Smooth muscle cell (in vitro differentiated cells): Measurements from ENCODE around the gene CFAP74. TPM values are rescaled to one million over a fixed set of nuclear protein-coding genes. Genes with fewer than 3 reads are reported as not detected.
A peak's percentile ranks its signal among the peaks of the same experiment; 100 is the strongest.

ENCODE experiments used
- DNase-seq: peaks from one replicate; lab custom pipeline; 2025; ENCODE audit not compliant: unreplicated experiment; lab: John Stamatoyannopoulos, UW
- H2AFZ ChIP-seq: fragments of 200-600 bp; sonication (generic); 2 replicates; pipeline ENCODE4 v1.6.0; 2016; ENCODE audit warnings: antibody characterized with exemption, low read depth, mild to moderate bottlenecking
- H3F3A ChIP-seq: fragments of 200-600 bp; sonication (generic); 2 replicates; pipeline ENCODE4 v1.6.0; 2017; ENCODE audit warnings: antibody characterized with exemption, low read depth
- H3K27ac ChIP-seq: fragments of 200-600 bp; sonication (generic); 2 replicates; pipeline ENCODE4 v1.5.1; 2016; ENCODE audit warnings: low read depth, mild to moderate bottlenecking
- H3K27me3 ChIP-seq: fragments of 200-600 bp; sonication (generic); 2 replicates; pipeline ENCODE4 v1.6.1; 2016; ENCODE audit warnings: low read depth, mild to moderate bottlenecking
- H3K36me3 ChIP-seq: fragments of 200-600 bp; sonication (generic); 2 replicates; pipeline ENCODE4 v1.5.1; 2016; ENCODE audit warnings: low read depth
- H3K4me1 ChIP-seq: fragments of 200-600 bp; sonication (generic); 2 replicates; pipeline ENCODE4 v1.5.1; 2016; ENCODE audit warnings: low read depth
- H3K4me2 ChIP-seq: fragments of 200-600 bp; sonication (generic); 2 replicates; pipeline ENCODE4 v1.6.0; 2016; ENCODE audit warnings: mild to moderate bottlenecking
- H3K4me3 ChIP-seq: fragments of 200-600 bp; sonication (generic); 2 replicates; pipeline ENCODE4 v1.5.1; 2016; ENCODE audit warnings: mild to moderate bottlenecking
- H3K79me2 ChIP-seq: fragments of 200-600 bp; sonication (generic); 2 replicates; pipeline ENCODE4 v1.6.0; 2016; ENCODE audit warnings: low read depth, mild to moderate bottlenecking
- H3K9ac ChIP-seq: fragments of 200-600 bp; sonication (generic); 2 replicates; pipeline ENCODE4 v1.6.0; 2016; ENCODE audit warnings: low read depth
- H3K9me3 ChIP-seq: fragments of 200-600 bp; sonication (generic); replicated peaks from 2 replicates; pipeline ENCODE4 v1.5.1; 2016; ENCODE audit warnings: low read depth
- H4K20me1 ChIP-seq: fragments of 200-600 bp; sonication (generic); 2 replicates; pipeline ENCODE4 v1.6.0; 2016; ENCODE audit warnings: low read depth
- CTCF ChIP-seq: fragments of 200-600 bp; sonication (generic); IDR thresholded peaks from 2 replicates; pipeline ENCODE4 v1.5.1; 2017; ENCODE audit warnings: borderline replicate concordance, mild to moderate bottlenecking, antibody characterized with exemption; ENCODE audit not compliant: insufficient read depth, poor library complexity, severe bottlenecking
- WGBS: methylation state at CpG from one replicate; pipeline ENCODE4 v1.1.7; 2016; ENCODE audit warnings: low lambda C conversion rate; 5-methylcytosine and 5-hydroxymethylcytosine counted together
- polyA plus RNA-seq: library from polyadenylated mRNA; unstranded; fragments of >200 nt; fragmentation: Nextera tagmentation; extraction: Ambion mirVana; gene quantifications from 2 replicates; pipeline ENCODE4 v1.2.1, GENCODE V29; 2016
- total RNA-seq: library from RNA; depleted of rRNA; stranded (reverse); fragments of >200 nt; gene quantifications from 2 replicates; pipeline ENCODE4 v1.2.3, GENCODE V29; 2014

The CFAP74 gene
- total and polyA plus RNA-seq, 2 experiments from 2014 or later: not detected

- Histone ChIP-seq H2AFZ (no peak within 1 kb of the TSS), H3K36me3 (no peaks in the 10 kb centered on the region)
- DNase-seq: no peak
Observed at GRCh38 chr1:1918901-1919303, 84.7 kb downstream of the CFAP74 start, which contains the start of gene TMEM52. TMEM52 (minus strand) TSS chr1:1919279; CDS start chr1:1919265, 14 bp downstream.

GRCh38 chr1:1917995-1918900, 85.3 kb downstream of the CFAP74 start:
- Histone ChIP-seq H3K36me3 (no peaks in the 10 kb centered on the region), H4K20me1 (no peaks in the 10 kb centered on the region), H3F3A (no peaks in the 10 kb centered on the region), H3K9me3 (no peaks in the 10 kb centered on the region), H3K4me2 (peak overlapping the region; percentile 90), H3K27me3 (no peaks in the 10 kb centered on the region), H3K4me3 (peak overlapping the region; percentile 53), H3K9ac (no peak overlapping the region), H3K27ac (no peak overlapping the region), H3K4me1 (peaks cover 7% of the 10 kb centered on the region), H2AFZ (no peak overlapping the region), H3K79me2 (no peaks in the 10 kb centered on the region)
- 45% methylated on average over 45 of the region's 46 CpGs for WGBS
- no peak for DNase-seq
- TF ChIP-seq CTCF: no peak

More at GRCh38 chr1:1918901-1919303, 84.7 kb downstream of the CFAP74 start, which contains the start of gene TMEM52:
- Histone ChIP-seq H3F3A (no peaks in the 10 kb centered on the region), H3K9ac (no peak within 1 kb of the TSS), H3K4me3 (peak within 1 kb of the TSS; percentile 53), H3K79me2 (no peaks in the 10 kb centered on the region), H3K4me1 (peaks cover 7% of the 10 kb centered on the region), H4K20me1 (no peaks in the 10 kb centered on the region), H3K9me3 (no peaks in the 10 kb centered on the region), H3K27me3 (no peaks in the 10 kb centered on the region), H3K27ac (no peak within 1 kb of the TSS), H3K4me2 (peak within 1 kb of the TSS; percentile 90)
- TF ChIP-seq CTCF: no peak
- 0% methylated on average over 28 of the region's 44 CpGs for WGBS

- Histone ChIP-seq H4K20me1 (no peaks in the 10 kb centered on the region), H2AFZ (no peak overlapping the region), H3K79me2 (no peaks in the 10 kb centered on the region), H3K27ac (no peak overlapping the region), H3K4me1 (peaks cover 7% of the 10 kb centered on the region), H3K4me3 (no peak overlapping the region), H3K4me2 (no peak overlapping the region), H3K36me3 (no peaks in the 10 kb centered on the region), H3K9ac (no peak overlapping the region), H3K9me3 (no peaks in the 10 kb centered on the region), H3K27me3 (no peaks in the 10 kb centered on the region), H3F3A (no peaks in the 10 kb centered on the region)
- DNase-seq: no peak
- no peak for TF ChIP-seq CTCF
- WGBS: 96% methylated on average over 13 of the region's 14 CpGs
Observed at GRCh38 chr1:1917304-1917976, 86.1 kb downstream of the CFAP74 start.
